ENCODE measurements around the gene SERPINB1.

- TF ChIP-seq EZH2 (IDR thresholded peaks at IDR 0.05; ENCODE audit: borderline replicate concordance, low read depth, low read length) = no peak
- no peak for TF ChIP-seq ZNF707 (CRISPR knock-in tag; conservative IDR thresholded peaks at IDR 0.05)
- TF ChIP-seq POLR3A (IDR thresholded peaks at IDR 0.05; ENCODE audit: borderline replicate concordance, extremely low read depth, insufficient read depth, insufficient read length) = no peak
- TF ChIP-seq TAF1 (IDR thresholded peaks at IDR 0.05; ENCODE audit: control insufficient read depth, extremely low read depth, insufficient read depth, low read length, severe bottlenecking) = no peak
- no peak for TF ChIP-seq FIP1L1 (IDR thresholded peaks at IDR 0.05; ENCODE audit: low read depth, low read length, poor library complexity, severe bottlenecking)
- TF ChIP-seq PREB (CRISPR knock-in tag; IDR thresholded peaks at IDR 0.05) = no peak
Observed at GRCh38 chr6:2799936-2800527, 41.6 kb downstream of the SERPINB1 start.
